ENCODE results near the gene KLF15. TPM values are rescaled to one million over a fixed set of nuclear protein-coding genes. Genes with fewer than 3 reads are reported as not detected.

KLF15 gene
- total and polyA plus RNA-seq, 2 donors from 2014 or later, result 22.9 to 30.0 TPM

- Histone ChIP-seq H3K27me3 (ENCODE audit: control insufficient read depth, insufficient read depth, low read length) (no peaks in the 10 kb centered on the region), H3K4me1 (ENCODE audit: control insufficient read depth in 2 of 3, insufficient read depth in 2 of 3, low read depth in 1 of 3, low read length in 3 of 3) (peaks cover 0 to 4% (median 0%) of the 10 kb centered on the region in 3 donors), H3K4me3 (ENCODE audit: low read length in 3 of 3) (no peak overlapping the region), H3K36me3 (ENCODE audit: control insufficient read depth in 2 of 3, insufficient read depth in 3 of 3, low read length in 3 of 3) (no peaks in the 10 kb centered on the region), H3K27ac (ENCODE audit: low read depth in 2 of 2, low read length in 2 of 2) (no peak overlapping the region), H3K9me3 (ENCODE audit: control insufficient read depth in 2 of 3, insufficient read depth in 1 of 3, low read length in 3 of 3) (no peaks in the 10 kb centered on the region), H3K9ac (ENCODE audit: low read length in 3 of 3) (no peak overlapping the region)
- FAIRE-seq (no peak), DNase-seq (no peak)
- intact Hi-C loops (cut with DNase I), result loop anchor here (10.0 kb wide), 1 partner anchor 135 kb away; no protein-coding TSS in a partner anchor
- TF ChIP-seq CTCF (IDR thresholded peaks at IDR 0.05; ENCODE audit: borderline replicate concordance, extremely low read depth, insufficient read depth), result no peak
Measured at GRCh38 chr3:126390201-126390600, 33.0 kb upstream of the KLF15 start.

- peak overlapping the region in 1 of 3 donors; percentile 53 for H3K4me3 ChIP-seq (ENCODE audit: low read length in 3 of 3)
- H3K27ac ChIP-seq (ENCODE audit: low read depth in 2 of 2, low read length in 2 of 2), result peak overlapping the region in 1 of 2 donors; percentile 59
- FAIRE-seq (no peak), DNase-seq (peak in 1 of 5 donors; percentile 56)
- TF ChIP-seq CTCF (IDR thresholded peaks at IDR 0.05; ENCODE audit: borderline replicate concordance, extremely low read depth, insufficient read depth), result no peak
- intact Hi-C loops (cut with DNase I), result loop anchor here (10.0 kb wide), 1 partner anchor 135 kb away; no protein-coding TSS in a partner anchor
- H3K36me3 ChIP-seq (ENCODE audit: control insufficient read depth in 2 of 3, insufficient read depth in 3 of 3, low read length in 3 of 3), result no peaks in the 10 kb centered on the region
- H3K4me1 ChIP-seq (ENCODE audit: control insufficient read depth in 2 of 3, insufficient read depth in 2 of 3, low read depth in 1 of 3, low read length in 3 of 3), result peaks cover 0 to 4% (median 0%) of the 10 kb centered on the region in 3 donors
- H3K27me3 ChIP-seq (ENCODE audit: control insufficient read depth, insufficient read depth, low read length), result no peaks in the 10 kb centered on the region
- H3K9me3 ChIP-seq (ENCODE audit: control insufficient read depth in 2 of 3, insufficient read depth in 1 of 3, low read length in 3 of 3), result no peaks in the 10 kb centered on the region
- peak overlapping the region in 1 of 3 donors; percentile 35 for H3K9ac ChIP-seq (ENCODE audit: low read length in 3 of 3)
Measured at GRCh38 chr3:126389794-126390146, 32.6 kb upstream of the KLF15 start.

- H3K4me1 ChIP-seq (ENCODE audit: control insufficient read depth in 2 of 3, insufficient read depth in 2 of 3, low read depth in 1 of 3, low read length in 3 of 3), result peaks cover 0 to 4% (median 0%) of the 10 kb centered on the region in 3 donors
- peak overlapping the region in 2 of 3 donors; percentile 44 to 78 for H3K9ac ChIP-seq (ENCODE audit: low read length in 3 of 3)
- peak; percentile 100 for TF ChIP-seq CTCF (IDR thresholded peaks at IDR 0.05; ENCODE audit: borderline replicate concordance, extremely low read depth, insufficient read depth)
- no peaks in the 10 kb centered on the region for H3K27me3 ChIP-seq (ENCODE audit: control insufficient read depth, insufficient read depth, low read length)
- FAIRE-seq (no peak), DNase-seq (peak; percentile 89 to 97 (median 92))
- peak overlapping the region; percentile 59 to 67 for H3K27ac ChIP-seq (ENCODE audit: low read depth in 2 of 2, low read length in 2 of 2)
- H3K36me3 ChIP-seq (ENCODE audit: control insufficient read depth in 2 of 3, insufficient read depth in 3 of 3, low read length in 3 of 3), result no peaks in the 10 kb centered on the region
- peak overlapping the region in 2 of 3 donors; percentile 49 to 53 for H3K4me3 ChIP-seq (ENCODE audit: low read length in 3 of 3)
- intact Hi-C loops (cut with DNase I), result no loop called here
- no peaks in the 10 kb centered on the region for H3K9me3 ChIP-seq (ENCODE audit: control insufficient read depth in 2 of 3, insufficient read depth in 1 of 3, low read length in 3 of 3)
Measured at GRCh38 chr3:126389112-126389793, 32.0 kb upstream of the KLF15 start.

Data from kidney (tissue), 14 donors.